Measurements from ENCODE around the gene TSPEAR.
"Not testable (repeated sequence)": the region's sequence is repeated elsewhere in the genome, so short reads cannot be mapped to it uniquely, and the experiment has no call there.

The TSPEAR gene

DNA sequence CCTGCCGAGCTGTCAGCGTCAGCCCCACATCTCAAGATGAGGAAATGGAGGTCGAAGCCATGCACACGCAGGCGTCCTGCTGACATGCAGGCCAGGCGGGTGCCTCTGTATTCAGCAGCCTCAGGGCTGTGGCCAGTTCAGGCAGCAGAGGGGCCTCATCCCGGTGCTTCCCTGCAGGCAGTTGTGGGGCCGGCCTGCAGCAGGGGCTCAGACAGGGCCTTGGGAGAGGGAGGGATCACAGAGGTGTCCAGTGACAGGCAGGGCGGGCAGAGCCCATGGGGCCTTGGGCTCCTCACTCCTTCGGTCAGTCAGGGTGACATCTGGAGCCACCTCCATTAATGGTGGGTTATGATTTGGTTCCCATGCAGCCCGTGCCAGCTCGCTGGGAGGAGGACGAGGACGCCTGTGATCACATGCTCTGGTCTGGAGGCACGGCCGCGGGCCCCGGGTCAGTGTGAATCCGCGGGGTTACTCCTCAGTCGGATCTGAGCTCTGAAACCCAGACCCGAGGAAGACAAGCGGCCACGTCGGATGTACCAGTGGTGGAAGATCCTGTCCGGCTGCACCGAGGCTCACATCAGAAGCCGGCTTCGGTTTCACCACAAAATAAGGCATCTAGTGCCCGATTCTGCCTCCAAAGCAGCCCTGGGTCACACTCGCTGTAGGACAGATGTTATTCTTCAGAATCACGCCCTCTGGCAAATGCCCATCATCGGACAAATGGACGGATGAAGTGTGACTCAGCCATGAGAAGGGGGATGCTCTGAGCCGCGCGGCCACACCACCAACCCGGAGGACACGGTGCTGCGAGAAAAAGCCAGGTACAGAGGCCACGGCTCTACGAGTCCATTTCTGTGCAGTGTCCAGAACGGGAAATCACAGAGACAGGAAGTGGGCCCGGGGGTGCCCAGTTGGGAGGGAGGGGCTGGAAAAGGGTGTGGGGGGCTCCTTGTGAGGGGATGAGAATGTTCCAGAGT lies 204.8 kb downstream of the TSPEAR start:
- no peak for DNase-seq (ENCODE audit: low read depth, low spot score)

GRCh38 chr21:44505673-44506278 lies 205.6 kb downstream of the TSPEAR start:
- no peak for DNase-seq (ENCODE audit: low read depth, low spot score)

- DNase-seq (ENCODE audit: low read depth, low spot score): no peak
These were observed 207.4 kb downstream of the TSPEAR start for GRCh38 chr21:44503901-44504399.

GRCh38 chr21:44503006-44503889 lies 208.1 kb downstream of the TSPEAR start:
- DNase-seq (ENCODE audit: low read depth, low spot score): not testable (repeated sequence)

DNA sequence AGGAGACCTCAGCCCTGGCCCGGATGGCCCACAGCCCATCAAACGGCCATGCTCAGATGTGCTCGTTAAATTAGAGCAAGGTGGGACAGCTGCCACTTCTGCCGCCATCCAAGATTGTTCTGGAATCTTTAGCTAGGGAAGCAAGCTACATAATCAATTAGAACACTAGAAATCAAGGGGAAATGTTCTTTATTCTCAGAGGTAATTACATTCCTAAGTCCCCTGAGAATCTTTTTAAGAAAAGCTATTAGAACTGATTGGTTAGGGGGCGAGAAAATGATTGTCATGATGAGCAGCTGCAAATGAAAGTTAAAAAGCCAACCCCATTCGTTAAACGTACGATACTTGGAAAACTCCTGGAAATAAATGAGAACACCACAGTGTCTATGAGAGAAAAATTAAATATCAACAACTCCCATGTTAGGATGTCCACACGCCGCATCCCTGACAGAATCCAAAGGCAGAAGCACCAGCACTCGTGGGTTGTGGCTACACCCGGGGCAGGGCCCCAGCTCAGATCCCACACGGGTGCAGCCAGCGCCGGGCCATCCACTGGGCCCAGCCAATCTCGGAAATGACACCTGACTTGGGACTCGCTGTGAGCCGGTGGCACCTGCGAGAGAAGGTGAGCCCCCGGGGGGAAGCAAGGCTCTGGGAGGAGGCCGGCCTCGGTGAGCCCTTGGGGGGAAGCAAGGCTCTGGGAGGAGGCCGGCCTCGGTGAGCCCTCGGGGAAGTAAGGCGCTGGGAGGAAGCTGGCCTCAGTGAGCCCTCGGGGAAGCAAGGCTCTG lies 209.0 kb downstream of the TSPEAR start:
- DNase-seq (ENCODE audit: low read depth, low spot score): no peak

GRCh38 chr21:44500111-44500510 lies 211.3 kb downstream of the TSPEAR start:
- DNase-seq (ENCODE audit: low read depth, low spot score): no peak

DNA sequence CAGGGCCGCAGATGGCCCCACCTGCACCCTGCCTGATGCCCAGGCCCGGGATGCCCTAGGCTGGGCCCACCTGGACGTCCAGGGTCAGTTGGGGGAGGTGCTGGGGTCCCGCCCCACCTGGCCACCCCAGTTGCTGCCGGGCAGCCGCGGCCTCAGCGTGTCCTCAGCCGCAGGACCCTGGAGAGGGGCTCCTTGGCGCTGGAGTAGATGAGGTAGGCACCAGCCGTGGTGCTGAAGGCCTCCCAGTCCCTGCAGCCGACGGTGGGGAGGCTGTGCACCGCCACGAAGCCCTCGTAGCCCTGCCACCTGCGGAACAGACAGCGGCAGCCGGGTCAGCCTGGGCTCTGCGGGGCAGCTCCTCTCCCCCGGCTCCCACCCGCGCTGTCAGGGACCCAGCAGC lies 211.7 kb downstream of the TSPEAR start:
- DNase-seq (ENCODE audit: low read depth, low spot score): no peak

DNA sequence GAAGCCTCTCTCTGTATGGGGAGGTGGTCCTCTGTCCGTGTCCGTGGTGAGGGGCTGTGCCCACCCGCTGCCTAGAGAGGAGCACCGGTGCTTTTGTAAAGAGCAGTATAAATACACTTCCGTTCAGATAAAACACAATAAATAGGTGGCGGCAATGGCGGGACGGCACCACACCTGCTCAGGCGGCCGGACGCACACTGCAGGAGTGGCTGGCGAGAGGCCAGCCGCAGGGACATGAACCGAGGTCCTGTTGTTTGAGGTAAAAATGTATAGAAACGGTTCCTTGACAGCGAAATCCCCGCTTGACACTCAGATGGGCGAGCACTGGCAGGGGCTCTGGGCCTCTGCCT lies 212.2 kb downstream of the TSPEAR start:
- DNase-seq (ENCODE audit: low read depth, low spot score): no peak

GRCh38 chr21:44498280-44499210 lies 212.8 kb downstream of the TSPEAR start:
- DNase-seq (ENCODE audit: low read depth, low spot score): no peak

- DNase-seq (ENCODE audit: low read depth, low spot score): no peak
These were observed 213.7 kb downstream of the TSPEAR start for GRCh38 chr21:44497703-44498126.

DNA sequence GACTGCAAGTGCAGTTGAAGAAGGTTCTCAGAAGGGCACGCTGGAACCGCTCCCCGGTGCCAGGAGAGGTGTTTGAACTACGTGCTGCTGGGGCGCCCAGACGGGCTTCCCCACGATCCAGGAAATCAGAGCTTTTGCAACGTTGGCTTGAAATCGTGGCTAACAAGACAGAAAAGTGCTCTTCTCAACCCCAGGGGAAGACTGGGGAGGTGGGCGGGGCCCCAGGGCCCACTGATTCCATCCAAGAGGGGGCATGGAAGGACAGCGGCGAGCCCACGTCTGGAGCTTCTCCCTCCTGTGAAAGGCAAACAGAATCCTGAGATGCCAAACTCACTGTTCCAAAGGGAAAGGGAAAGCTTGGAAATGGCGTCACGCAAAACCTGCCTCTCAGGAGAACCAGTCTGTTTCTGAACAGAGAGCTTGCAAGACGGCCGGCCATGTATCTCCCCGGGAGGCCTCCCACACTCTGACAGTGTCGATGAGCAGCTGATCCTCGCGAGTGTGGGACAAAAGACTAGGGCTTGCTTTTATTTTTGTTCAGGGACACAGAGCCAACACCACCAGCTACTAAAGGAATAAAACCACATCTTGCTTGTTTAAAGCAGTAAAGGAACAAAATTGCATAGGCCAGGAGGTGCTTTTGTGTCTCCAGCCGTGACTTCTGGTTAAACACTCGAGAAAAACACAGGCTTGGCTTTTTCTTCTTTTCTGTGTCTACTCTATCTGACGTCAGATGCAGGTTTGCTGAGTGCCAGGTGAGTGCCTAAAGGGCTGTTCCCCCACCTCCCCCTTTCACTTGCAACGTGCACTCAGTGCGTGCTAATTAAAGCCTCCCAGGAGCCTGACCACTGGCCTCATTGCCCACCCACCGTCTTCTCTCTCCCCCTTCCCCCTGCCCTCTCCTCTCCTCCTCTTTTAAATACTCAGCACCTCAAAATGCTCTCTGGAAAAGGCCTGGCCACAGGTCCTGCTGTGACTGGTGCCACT lies 214.5 kb downstream of the TSPEAR start:
- no peak for DNase-seq (ENCODE audit: low read depth, low spot score)

GRCh38 chr21:44495611-44496563 lies 215.5 kb downstream of the TSPEAR start:
- DNase-seq (ENCODE audit: low read depth, low spot score): no peak

DNA sequence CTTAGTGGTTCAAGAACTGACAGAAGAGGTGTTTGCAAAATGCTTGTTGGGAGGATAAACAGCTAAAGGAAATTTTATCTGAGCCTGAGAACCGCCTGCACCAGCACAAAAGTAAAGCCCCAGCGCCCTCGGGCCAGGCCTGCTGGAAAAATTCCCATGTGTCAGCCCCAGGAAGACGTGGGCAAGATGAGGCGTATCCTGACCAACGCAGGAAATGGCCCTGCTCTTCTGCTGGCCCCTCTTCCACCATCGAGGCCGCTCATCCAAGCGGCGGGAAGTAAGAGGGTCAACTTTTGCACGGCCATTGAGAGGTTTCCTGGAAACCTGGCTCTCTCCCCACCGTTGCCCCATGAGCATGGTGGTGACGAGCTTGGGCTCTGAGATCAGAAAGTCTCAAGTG lies 216.4 kb downstream of the TSPEAR start:
- no peak for DNase-seq (ENCODE audit: low read depth, low spot score)

- DNase-seq (ENCODE audit: low read depth, low spot score): no peak
These were observed 217.0 kb downstream of the TSPEAR start for GRCh38 chr21:44494418-44494817.

DNA sequence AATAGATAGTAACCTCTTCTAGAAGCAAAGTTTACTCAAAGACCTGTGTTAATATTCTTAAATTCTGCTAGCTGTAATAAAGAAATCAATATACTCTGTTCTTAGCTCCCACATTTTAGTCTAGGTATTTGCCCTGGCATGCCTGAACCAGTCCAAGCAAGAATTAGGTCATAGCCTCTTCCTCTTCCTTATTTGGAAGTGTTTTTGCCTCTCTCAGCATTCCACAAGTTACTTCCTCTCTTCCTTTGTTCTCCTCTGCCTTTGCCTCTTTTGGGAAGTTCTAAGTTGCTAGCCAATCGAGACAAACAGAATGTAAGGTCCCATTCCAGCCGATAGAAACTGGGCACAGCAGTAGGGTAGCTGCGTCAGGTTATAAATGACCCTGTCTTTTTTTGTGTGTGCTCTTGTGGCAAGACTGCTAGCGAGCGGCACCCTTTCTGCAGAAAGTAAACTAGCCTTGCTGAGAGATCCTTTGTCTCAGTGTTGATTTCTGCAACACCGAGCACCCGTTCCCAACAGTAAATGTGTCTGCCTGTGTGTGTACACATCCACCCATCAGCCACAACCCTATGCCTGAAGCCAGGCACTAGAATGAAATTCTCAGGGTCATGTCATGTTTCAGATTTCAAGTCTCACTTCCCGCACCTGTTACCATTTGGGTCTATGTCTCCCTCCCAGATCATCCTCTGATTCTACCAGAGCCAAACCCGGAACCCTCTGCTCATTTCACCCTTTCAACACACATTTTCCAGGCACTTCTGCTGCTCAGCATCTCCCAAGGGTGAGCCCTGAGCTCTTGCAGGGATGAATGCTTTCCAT lies 218.6 kb downstream of the TSPEAR start:
- no peak for DNase-seq (ENCODE audit: low read depth, low spot score)

DNA sequence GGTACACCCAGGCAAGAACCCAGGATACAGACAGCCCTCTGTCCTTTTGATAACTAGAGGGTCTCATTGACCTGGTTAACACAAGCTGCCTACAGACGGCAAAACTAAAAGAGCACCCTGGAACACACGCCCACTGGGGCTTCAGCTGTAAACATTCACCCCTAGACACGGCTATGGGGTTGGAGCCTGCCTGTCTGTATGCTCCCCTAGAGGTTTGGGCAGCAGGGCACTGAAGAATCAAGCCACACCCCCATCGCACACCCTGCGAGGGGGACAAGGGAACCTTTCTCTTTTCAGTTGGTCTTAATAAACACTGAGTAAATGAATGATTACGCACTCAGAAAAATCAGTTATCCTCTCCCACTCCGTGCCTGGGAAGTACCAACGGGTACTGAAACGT lies 220.6 kb downstream of the TSPEAR start:
- no peak for DNase-seq (ENCODE audit: low read depth, low spot score)

GRCh38 chr21:44490405-44490804 lies 221.0 kb downstream of the TSPEAR start:
- no peak for DNase-seq (ENCODE audit: low read depth, low spot score)
